Thyroid gland (tissue), 4 donors: ENCODE measurements around the gene ZNF423. TPM values are rescaled to one million over a fixed set of nuclear protein-coding genes. Genes with fewer than 3 reads are reported as not detected.
A peak's percentile ranks its signal among the peaks of the same experiment; 100 is the strongest.

ENCODE experiments used
- DNase-seq, 2 donors: peaks; one replicate each; pipeline ENCODE4 v3.0.0-alpha.2; 2019
- H3K27ac ChIP-seq, 3 donors: fragments of 200-600 bp; sonication (generic); 1 replicate in 2 of 3; 2 replicates in 1 of 3; pipeline ENCODE4 v1.5.1; 2016 to 2019; ENCODE audit warnings: mild to moderate bottlenecking in 1 of 3, moderate library complexity in 1 of 3
- H3K27me3 ChIP-seq: fragments of 200-600 bp; sonication (generic); one replicate; pipeline ENCODE4 v1.5.1; 2019
- H3K36me3 ChIP-seq, 2 donors: fragments of 200-600 bp; sonication (generic); one replicate each; pipeline ENCODE4 v1.5.1; 2016 to 2019
- H3K4me1 ChIP-seq, 2 donors: fragments of 200-600 bp; sonication (generic); one replicate each; pipeline ENCODE4 v1.5.1; 2017 to 2019
- H3K4me3 ChIP-seq, 3 donors: fragments of 200-600 bp; sonication (generic); replicated peaks in 1 of 3; 1 replicate in 2 of 3; 2 replicates in 1 of 3; pipeline ENCODE4 v1.5.1; 2016; ENCODE audit warnings: mild to moderate bottlenecking in 1 of 3
- H3K9me3 ChIP-seq: fragments of 200-600 bp; sonication (generic); one replicate; pipeline ENCODE4 v1.5.1; 2017
- POLR2A ChIP-seq, 2 donors: fragments of 450-650 bp; IDR thresholded peaks; one replicate each; pipeline ENCODE4 v1.6.1; 2017; ENCODE audit warnings: antibody characterized with exemption in 2 of 2, mild to moderate bottlenecking in 2 of 2, moderate library complexity in 1 of 2
- WGBS, 2 donors: methylation state at CpG; one replicate each; pipeline ENCODE4 v1.1.5; 2017; 5-methylcytosine and 5-hydroxymethylcytosine counted together
- intact Hi-C: fragments of 100-400 bp; cut with DNase I; formaldehyde crosslinking; loops from one replicate; pipeline ENCODE4 v1.15.1; 2023
- total RNA-seq, 4 donors: library from RNA; depleted of rRNA; stranded (reverse); fragments of >200 nt; gene quantifications; one replicate each; pipeline ENCODE4 v1.2.3, GENCODE V29; 2016
- TF ChIP-seq, protein P1 (sequence below), 6 experiments: fragments of 200-600 bp in 3 of 6; fragments of 450-650 bp in 3 of 6; sonication (generic) in 3 of 6; IDR thresholded peaks; one replicate each; pipeline ENCODE4 v1.5.1; 2016 to 2019; ENCODE audit warnings: antibody characterized with exemption in 6 of 6, mild to moderate bottlenecking in 2 of 6, inconsistent platforms in 1 of 6, moderate library complexity in 1 of 6

The ZNF423 gene
- total RNA-seq, 4 donors from 2014 or later, result 7.4 to 10.0 (median 8.5) TPM

DNA sequence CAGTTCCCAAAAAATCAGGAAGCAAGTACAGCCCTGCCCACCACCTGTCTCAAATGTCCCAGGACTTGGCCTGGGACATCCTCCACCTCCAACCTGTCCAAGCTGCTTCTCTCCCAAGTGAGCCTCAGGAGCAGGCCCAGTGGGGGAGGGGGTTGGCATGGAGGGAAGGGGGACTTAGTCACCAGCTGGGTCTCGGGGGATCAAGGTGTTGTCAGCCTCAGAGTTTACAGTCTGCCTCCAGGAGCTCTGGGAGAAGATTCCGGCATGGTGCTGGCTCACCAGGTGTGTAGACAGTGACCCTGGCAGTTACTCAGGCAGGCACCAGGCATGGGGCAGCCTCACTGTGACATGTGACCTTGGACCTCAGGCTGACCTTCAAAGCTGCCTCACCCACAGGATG is 19.7 kb downstream of the ZNF423 start:
- no peaks in the 10 kb centered on the region for H3K36me3 ChIP-seq
- DNase-seq, result no peak

DNA sequence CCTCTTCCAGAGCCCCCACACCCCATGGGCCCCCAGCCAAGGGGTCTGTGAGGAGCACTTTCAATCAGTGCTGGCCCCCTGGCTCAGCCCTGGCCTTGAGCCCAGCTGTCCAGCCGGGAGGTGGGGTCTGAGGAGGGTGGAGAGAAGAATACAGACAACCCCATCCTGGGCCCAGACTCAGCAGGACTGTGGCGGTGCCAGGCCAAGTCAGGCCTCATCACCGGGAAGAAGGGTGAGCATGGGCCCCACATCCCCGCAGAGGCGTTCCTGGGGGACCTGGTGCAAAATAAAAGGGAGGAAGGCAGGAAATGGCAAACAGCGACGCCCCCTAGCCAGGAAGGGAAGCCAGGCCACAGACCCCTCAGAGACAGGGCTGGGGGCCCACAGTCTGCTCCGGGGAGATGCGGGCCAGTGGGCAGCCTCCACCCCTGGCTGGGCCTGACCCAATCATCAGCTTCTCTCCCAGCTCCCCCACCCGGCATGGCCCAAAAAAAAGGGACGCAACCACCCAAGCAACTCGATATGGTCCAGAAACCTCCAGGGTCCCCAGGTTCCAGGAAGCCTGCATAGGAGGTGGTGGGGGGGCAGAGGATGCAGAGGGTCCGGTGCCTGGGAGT is 20.6 kb downstream of the ZNF423 start:
- no peak for DNase-seq
- no peaks in the 10 kb centered on the region for H3K27me3 ChIP-seq
- H3K4me1 ChIP-seq, result peaks cover 7 to 75% of the 10 kb centered on the region in 2 donors
- no peak overlapping the region for H3K4me3 ChIP-seq
- 33 to 38% methylated on average over 4 to 13 of the region's 13 CpGs for WGBS, 2 donors
- no peaks in the 10 kb centered on the region for H3K9me3 ChIP-seq
- H3K36me3 ChIP-seq, result no peaks in the 10 kb centered on the region
- H3K27ac ChIP-seq, result peak overlapping the region; percentile 25 to 84 (median 81)
- intact Hi-C loops, result no loop called here
- TF ChIP-seq, protein P1, sequence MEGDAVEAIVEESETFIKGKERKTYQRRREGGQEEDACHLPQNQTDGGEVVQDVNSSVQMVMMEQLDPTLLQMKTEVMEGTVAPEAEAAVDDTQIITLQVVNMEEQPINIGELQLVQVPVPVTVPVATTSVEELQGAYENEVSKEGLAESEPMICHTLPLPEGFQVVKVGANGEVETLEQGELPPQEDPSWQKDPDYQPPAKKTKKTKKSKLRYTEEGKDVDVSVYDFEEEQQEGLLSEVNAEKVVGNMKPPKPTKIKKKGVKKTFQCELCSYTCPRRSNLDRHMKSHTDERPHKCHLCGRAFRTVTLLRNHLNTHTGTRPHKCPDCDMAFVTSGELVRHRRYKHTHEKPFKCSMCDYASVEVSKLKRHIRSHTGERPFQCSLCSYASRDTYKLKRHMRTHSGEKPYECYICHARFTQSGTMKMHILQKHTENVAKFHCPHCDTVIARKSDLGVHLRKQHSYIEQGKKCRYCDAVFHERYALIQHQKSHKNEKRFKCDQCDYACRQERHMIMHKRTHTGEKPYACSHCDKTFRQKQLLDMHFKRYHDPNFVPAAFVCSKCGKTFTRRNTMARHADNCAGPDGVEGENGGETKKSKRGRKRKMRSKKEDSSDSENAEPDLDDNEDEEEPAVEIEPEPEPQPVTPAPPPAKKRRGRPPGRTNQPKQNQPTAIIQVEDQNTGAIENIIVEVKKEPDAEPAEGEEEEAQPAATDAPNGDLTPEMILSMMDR (IDR thresholded peaks at IDR 0.05), result no peak
- no peak for TF ChIP-seq POLR2A (IDR thresholded peaks at IDR 0.05)

More for the DNA sequence above, 19.7 kb downstream of the ZNF423 start:
- no peak overlapping the region for H3K4me3 ChIP-seq
- intact Hi-C loops, result no loop called here
- WGBS, 2 donors, result 86 to 92% methylated on average over 1 to 2 of the region's 2 CpGs
- TF ChIP-seq POLR2A (IDR thresholded peaks at IDR 0.05), result no peak
- TF ChIP-seq, protein P1 (IDR thresholded peaks at IDR 0.05), result no peak
- H3K27ac ChIP-seq, result peak overlapping the region in 2 of 3 donors; percentile 46 to 81
- peaks cover 7 to 75% of the 10 kb centered on the region in 2 donors for H3K4me1 ChIP-seq
- no peaks in the 10 kb centered on the region for H3K27me3 ChIP-seq
- H3K9me3 ChIP-seq, result no peaks in the 10 kb centered on the region

DNA sequence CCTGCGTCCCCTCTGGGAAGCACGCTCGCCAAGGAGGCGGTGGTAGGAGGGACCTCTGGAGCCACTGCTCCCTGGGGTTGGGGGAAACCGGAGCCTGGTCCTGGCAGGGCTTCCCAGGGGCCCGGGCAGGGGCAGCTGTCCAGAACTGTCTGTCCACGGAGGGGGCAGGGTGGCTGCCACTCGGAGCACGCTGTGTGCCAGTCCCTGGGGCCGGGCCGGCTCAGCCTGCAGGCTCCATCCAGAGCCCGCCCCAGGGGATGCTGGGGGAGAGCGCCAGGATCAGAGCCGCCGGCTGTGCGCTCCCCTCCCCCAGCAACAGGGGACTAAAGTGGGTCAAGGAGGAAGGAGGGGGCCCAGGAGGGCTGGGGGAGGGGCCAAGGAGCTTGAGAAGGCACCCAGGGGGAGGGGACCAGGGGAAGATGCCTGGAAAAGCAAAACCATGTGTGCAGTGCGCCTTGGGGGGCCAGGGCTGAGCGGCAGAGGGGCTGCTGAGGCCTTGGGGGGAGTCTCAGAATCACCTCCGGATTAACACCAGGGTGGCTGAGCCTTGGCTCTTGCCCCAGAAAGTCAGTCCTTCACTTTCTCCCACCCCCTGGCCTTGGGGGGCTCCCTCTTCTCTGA is 21.3 kb downstream of the ZNF423 start:
- peak overlapping the region; percentile 25 to 84 (median 81) for H3K27ac ChIP-seq
- TF ChIP-seq, protein P1 (IDR thresholded peaks at IDR 0.05), result no peak
- no peak for TF ChIP-seq POLR2A (IDR thresholded peaks at IDR 0.05)
- peak; percentile 29 to 35 for DNase-seq
- H3K9me3 ChIP-seq, result no peaks in the 10 kb centered on the region
- intact Hi-C loops, result no loop called here
- H3K27me3 ChIP-seq, result no peaks in the 10 kb centered on the region
- 9 to 24% methylated on average over 8 to 11 of the region's 19 CpGs for WGBS, 2 donors
- no peaks in the 10 kb centered on the region for H3K36me3 ChIP-seq
- H3K4me3 ChIP-seq, result no peak overlapping the region
- H3K4me1 ChIP-seq, result peaks cover 7 to 75% of the 10 kb centered on the region in 2 donors

DNA sequence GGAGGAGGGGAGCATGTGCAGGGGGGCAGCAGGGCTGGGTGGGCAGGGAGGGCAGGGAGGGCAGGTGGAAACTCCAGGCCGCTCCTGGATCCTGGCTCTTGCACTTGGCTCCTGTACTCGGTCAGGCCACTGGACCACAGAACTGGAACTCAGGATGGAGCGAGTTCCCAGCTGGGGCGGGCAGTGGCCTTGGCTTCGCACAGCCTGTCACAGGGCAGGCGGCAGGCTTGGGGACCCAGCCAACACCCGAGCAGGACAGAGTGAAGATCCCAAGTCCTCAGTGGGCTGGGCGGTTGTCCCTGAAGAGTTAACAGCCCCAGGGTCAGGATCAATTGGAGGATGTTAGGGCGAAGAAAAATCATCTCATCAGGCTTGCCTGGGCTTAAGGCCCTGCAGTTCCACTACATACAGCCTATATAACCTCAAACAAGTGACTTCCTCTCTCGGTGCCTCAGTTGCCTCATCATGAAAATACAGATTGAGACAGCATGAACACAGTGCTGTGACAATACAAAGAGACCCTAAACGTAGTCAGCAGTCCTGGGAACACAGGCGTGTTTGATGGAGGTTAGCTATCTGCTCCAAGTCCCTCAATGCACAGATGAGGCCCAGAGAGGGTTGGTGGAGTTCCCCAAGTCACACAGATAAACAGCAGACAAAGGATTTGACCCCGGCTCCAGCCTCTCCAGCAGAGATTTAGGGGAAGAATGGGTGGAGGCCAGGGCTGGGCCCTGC is 21.9 kb downstream of the ZNF423 start:
- WGBS, 2 donors, result 52 to 55% methylated on average over 11 to 13 of the region's 13 CpGs

More for the DNA sequence above, 21.9 kb downstream of the ZNF423 start:
- peak in 1 of 2 donors; percentile 15 for DNase-seq
- peaks cover 7 to 75% of the 10 kb centered on the region in 2 donors for H3K4me1 ChIP-seq
- H3K27me3 ChIP-seq, result no peaks in the 10 kb centered on the region
- no peaks in the 10 kb centered on the region for H3K36me3 ChIP-seq
- TF ChIP-seq, protein P1 (IDR thresholded peaks at IDR 0.05), result no peak
- TF ChIP-seq POLR2A (IDR thresholded peaks at IDR 0.05), result no peak
- H3K27ac ChIP-seq, result peak overlapping the region; percentile 25 to 84 (median 81)
- H3K9me3 ChIP-seq, result no peaks in the 10 kb centered on the region
- no peak overlapping the region for H3K4me3 ChIP-seq
- intact Hi-C loops, result no loop called here
